ENCODE data around the gene ADAM15.

The ADAM15 gene

DNA sequence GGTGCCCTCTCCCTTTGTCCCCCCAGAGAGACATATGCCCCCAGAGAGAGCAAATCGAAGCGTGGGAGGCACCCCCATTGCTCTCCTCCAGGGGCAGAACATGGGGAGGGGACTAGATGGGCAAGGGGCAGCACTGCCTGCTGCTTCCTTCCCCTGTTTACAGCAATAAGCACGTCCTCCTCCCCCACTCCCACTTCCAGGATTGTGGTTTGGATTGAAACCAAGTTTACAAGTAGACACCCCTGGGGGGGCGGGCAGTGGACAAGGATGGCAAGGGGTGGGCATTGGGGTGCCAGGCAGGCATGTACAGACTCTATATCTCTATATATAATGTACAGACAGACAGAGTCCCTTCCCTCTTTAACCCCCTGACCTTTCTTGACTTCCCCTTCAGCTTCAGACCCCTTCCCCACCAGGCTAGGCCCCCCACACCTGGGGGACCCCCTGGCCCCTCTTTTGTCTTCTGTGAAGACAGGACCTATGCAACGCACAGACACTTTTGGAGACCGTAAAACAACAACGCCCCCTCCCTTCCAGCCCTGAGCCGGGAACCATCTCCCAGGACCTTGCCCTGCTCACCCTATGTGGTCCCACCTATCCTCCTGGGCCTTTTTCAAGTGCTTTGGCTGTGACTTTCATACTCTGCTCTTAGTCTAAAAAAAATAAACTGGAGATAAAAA lies 35.9 kb downstream of the ADAM15 start:
- no peak for DNase-seq

DNA sequence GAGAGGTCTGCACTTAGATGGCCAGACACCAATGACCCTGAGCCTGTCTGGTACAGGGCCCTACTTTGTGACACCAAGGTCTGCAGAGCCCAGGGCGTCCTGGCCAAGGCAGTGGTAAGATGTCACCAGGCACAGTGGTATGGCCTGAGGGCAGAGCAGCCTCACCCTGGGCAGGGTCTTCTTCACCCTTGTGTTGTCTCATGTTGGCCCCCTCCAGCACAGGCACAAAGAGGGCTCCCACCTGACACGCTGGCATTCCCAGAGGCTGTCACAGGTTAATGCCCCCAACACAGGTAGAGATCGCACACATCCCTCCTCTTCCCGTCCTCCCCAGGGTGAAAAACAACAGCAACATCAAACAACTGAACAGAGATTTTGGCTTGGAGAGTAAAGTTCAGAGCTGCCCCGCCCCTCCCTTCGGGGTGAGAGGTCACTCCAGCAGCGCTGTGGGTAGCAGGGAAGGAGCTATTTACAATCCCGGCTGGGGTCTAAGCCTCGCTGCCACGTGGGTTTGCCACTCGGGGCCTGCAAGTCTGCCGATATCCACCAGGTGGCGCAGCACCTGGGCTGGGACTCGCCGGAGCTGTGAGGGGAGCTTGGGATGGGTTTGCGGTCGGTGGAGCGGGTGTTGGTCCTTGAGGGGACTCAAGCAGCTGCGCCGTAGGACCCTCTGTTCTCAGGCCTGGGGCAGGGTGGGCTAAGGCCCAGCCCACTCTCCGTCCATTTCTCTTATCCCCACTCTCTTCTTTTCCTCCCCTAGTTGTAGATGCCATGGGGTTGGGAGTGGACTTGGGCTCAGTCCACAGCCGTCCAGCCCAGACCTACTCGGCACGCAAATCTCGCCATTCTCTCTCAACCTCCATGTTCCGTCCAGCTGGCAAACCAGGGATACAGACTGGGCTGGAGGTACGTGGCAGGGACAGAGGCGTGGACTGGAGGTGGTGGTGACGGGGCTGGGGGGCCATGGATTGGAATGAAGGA lies 40.2 kb downstream of the ADAM15 start:
- peak; percentile 62 for DNase-seq

DNA sequence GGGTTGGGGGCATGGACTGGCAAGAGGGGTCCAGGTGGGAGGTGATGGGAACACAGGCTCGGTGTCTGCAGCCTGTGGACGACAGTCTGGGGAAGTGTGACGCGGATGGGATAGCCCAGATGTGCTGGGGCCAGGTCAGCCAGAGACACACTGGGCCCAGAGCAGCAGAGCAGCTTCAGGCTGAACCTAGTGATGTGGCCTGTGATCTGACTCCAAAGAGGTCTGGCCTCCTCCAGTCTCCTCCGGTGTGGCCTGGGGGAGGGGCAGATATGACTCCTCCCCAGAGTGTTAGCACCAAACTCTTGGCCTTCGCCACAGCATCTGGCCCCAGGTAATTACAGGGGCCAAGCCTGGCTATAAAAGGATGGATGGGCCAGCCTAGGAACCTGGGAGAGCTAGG lies 41.0 kb downstream of the ADAM15 start:
- DNase-seq = no peak

DNA sequence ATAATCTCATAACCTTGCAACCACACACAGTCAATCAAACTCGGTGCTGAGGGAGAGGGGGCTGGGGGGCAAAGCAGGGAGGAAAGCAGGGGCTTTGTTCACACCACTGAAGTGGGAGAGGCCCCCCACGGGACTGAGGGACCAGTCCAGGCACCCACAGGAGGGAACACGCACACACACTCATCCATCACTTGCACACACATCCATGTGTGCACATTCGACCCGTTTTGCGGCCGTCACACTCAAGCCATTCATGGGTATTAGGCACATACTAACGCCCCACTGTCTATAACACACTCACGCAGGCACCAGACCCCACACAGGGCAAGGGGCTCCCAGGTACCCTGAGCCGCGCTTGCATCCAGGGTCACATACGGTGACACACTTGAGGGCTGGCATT lies 41.5 kb downstream of the ADAM15 start:
- no peak for DNase-seq

DNA sequence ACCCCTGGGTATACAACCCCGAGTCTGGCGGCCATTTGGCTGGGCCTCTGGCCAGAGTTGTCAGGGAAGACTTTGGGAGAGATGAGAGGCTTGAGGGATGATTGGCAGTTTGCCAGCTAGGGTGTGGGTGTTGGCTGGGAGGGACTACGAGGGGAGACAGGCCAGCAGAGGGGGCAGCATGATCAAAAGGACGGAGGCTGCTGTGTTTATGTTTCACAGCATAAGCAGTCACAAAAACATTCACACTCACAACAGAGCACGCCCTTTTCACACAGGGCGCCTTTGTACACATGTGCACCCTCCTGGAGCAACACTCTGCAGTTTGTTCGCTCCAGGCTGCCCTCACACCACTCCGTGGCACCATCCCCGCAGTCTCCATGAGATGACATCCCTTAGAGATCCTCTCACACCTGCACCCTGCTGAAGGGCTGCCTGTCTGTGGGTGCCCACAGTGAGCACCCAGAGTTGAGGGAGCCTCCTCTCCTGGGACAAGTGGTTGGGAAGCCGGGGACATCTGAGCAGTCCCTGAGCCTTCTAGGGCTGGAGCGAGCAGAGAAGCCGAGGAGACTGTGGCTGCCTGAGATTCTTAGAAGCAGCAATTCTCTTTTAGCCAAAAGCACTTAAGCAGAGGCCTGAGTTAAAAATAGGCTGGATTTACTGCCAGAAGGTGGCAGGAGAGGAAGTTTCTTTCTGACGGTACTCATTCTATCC lies 43.0 kb downstream of the ADAM15 start:
- peak; percentile 82 for DNase-seq

DNA sequence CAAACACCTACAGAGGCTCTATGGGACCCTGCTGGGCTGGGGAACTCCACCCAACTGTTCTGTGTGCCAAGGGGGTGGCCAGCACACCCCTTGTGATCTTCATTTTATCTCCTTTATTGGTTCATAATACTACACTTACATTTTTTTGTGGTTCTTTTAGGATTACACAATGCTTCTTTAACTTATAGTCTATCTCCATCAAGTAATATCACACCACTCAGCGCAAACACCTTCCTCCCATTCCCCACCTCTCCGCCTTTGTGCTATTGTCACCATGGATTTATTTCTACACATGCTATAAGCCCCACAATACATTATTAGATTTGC lies 43.5 kb downstream of the ADAM15 start:
- DNase-seq = no peak

DNA sequence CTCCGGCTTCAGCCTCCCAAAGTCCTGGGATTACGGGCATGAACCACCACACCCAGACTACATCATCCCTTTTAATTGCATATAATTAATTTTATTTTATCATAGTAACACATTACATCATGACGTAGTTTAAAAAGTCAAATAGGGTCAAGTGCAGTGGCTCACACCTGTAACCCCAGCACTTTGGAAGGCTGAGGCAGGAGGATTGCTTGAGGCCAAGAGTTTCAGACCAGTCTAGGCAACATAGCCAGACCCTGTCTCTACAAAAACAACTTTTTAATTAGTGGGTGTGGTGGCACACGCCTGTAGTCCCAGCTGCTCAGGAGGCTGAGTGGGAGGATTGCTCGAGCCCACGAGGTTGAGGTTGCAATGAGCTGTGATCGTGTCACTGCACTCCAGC lies 48.2 kb downstream of the ADAM15 start:
- DNase-seq = no peak

DNA sequence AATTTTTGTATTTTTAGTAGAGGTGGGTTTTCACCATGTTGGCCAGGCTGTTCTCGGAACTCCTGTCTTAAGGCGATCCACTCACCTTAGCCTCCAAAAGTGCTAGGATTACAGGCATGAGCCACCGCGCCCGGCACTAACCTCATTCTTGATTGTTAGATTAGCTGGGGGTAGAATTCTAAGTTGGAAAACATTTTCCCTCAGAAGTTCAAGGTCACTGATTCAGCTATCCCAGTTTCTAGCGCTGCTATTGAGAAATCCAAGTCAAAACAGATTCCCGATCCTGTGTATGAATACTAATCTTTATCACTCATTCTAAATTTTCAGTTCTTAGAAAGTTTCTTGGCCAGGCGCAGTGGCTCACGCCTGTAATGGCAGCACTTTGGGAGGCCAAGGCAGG lies 52.2 kb downstream of the ADAM15 start:
- no peak for DNase-seq

DNA sequence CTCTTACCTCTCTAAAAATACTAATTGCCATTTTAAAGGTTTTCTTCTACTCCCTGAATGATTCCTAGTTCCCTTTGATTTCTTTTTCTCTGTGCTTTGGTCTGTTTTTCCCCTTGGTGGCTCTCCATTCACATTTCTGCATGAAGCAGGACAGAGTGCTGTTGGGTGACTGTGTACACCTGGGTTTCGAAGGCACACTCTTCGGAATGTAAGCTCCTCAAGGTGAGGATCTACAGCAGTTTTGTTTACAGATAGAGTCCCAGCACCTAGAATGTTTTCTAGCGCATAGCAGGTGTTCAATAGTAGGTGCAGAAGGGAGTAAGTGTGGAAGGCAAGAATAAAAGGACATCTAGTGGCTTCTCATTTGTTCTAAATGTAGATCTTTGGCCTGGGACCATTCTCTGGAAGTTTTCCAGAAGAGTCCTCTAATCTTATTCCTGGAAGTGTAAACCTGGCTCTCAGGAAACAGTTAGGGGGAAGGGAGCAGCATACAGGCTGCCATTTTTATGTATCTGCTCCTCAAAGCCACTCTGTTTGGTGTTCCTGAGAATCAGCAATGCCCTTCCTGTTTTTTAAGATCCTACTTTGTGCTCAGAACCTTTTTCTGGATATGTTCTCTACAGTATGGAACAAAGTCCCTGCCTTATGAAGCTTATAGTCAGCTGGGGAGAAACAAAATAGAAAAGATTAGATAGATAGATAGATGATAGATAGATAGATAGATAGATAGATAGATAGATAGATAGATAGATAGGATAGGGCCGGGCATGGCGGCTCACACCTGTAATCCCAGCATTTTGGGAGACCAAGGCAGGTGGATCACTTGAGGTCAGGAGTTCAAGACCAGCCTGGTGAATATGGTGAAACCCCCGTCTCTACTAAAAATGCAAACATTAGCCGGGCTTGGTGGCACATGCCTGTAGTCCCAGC lies 53.8 kb downstream of the ADAM15 start:
- DNase-seq = no peak

DNA sequence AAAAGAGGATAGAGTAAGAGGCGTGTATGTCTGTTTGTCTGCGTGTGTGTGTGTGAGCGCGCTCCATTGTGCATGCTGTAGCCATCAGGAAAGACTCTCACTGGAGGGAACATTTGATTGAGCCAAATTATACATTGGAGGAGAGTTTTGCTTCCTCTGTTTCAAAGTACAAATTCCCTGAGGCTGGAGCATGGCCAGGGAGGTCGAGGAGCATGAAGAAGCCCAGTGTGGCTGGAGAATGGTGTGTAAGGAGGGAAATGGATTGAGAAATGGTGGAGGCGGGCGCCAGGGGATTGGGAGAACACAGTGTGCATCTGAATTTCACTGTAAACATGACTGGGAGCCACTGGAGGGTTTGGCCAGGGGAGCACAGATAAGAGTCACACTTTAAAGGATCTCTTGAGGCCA lies 54.5 kb downstream of the ADAM15 start:
- no peak for DNase-seq

DNA sequence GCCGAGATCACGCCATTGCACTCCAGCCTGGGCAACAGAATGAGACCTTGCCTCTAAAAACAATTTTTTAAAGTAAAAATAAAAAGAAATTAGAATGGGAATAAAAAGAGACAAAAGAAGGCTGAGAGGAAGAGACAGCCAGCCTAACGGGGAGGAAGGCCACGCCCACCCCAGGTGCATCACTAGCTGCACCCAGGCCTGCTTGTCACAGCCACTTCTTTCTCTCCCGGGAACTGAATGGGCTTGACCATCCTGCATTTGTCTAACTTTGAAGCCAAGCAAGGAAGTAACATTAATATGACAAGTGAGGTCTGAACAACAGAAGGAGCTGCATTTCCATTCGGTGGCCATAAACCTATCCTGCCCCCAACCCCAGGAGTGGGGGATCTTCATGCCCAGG lies 55.7 kb downstream of the ADAM15 start:
- DNase-seq = no peak

DNA sequence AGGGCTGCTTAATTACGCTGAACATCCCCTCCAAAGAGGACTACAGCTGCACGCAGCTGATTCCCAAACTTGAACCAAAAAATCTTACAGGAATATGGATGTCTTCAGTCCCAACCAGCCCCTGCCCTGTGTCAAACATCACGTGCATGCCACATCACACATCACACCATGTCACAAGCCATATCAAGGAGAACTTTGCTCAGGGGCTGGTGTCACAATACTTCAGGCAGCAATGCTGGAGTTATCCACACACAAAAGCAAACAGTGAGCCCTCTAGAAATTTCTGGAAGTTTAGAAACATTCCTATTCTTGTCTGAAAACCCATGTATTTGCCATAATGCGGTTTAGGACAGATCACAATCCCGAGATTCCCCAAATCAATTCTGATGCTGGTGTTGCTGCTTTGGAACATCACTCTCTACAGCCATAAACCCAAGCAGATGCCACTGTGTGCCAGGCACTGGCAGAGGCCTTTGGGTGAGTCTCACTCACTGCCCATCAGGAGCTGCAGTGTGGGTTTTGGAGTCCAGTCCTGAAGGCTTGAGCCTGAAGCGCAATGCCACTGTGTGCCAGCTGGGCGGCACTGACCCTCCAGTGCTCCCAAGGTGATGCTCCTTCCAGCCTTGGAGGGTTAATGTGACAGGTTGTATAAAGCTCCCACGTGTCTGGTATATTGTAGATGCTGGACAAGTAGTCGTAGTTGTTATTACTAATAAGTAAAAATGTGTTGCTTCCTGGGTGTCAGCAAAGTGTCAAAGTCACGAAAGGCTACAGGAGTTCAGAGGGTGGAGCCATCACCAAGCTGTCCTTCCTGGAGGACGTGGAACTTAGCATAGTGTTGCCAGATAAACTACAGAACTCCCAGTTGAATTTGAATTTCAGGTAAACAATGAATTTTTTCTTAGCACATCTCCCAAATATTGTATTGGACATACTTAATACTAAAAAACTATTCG lies 56.5 kb downstream of the ADAM15 start:
- DNase-seq = no peak

DNA sequence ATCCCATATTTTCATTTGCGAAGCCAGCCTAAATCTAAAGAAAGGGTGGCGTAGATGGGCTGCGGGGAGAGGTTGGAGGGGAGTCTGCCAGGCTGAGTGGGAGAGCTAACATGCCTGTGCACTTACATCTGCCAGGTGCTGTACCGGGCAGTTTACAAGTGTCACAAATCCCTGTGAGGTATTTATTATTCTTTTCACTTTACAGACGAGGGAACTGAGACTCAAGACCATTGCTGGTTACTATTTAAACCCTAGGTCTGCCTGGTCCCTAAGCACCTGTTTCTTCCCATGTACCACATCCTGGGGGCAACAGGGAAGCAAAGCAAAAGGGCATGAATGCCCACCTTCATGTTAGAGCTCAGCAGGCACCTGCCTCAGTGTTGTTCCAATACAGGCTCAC lies 57.2 kb downstream of the ADAM15 start:
- DNase-seq = no peak

DNA sequence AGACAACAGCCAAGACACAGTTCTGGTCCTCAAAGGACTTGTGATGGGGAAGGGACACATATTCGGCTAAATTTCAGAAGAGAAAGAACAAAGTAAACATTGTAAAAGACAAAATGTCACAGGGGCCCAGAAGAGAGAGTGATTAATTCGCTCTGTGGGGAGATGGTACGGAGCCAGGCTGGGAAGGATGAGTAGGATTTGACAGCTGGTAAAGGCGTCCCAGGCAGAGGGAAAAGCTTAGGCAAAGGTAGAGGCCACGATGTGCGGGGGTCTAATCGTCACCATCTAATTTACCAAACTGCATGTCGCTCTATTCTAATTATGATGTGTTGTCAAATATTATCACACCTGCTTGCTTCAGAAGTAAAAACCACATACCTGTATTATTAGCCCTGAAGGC lies 59.3 kb downstream of the ADAM15 start:
- no peak for DNase-seq

DNA sequence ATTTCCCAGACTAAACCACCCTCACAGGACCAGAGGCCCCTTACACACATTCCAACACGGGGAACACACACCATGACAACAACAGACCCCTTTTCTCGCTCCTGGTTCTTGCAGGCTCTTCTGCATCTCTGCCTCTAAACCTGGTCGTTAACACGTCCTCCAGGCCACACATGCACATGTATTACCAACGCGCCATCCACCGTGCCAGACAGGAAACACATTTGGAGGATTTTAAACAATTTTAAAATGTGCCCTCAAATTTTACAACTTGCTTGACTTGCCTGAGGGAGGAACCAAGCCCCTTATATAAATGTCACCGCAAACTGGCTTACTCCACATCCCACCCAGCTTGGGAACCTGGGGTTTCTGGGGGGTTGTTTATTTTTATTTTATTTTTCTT lies 59.7 kb downstream of the ADAM15 start:
- DNase-seq = no peak
